Thyroid gland (tissue), 4 donors: Measurements from ENCODE around the gene FAM168A.
"Not testable (repeated sequence)": the region's sequence is repeated elsewhere in the genome, so short reads cannot be mapped to it uniquely, and the experiment has no call there.

ENCODE experiments used
- POLR2A ChIP-seq, 2 donors: fragments of 450-650 bp; IDR thresholded peaks; one replicate each; pipeline ENCODE4 v1.6.1; 2017; ENCODE audit warnings: antibody characterized with exemption in 2 of 2, mild to moderate bottlenecking in 2 of 2, moderate library complexity in 1 of 2
- TF ChIP-seq, protein P1 (sequence below), 6 experiments: fragments of 200-600 bp in 3 of 6; fragments of 450-650 bp in 3 of 6; sonication (generic) in 3 of 6; IDR thresholded peaks; one replicate each; pipeline ENCODE4 v1.5.1; 2016 to 2019; ENCODE audit warnings: antibody characterized with exemption in 6 of 6, mild to moderate bottlenecking in 2 of 6, inconsistent platforms in 1 of 6, moderate library complexity in 1 of 6

GRCh38 chr11:73580749-73581148 is 17.2 kb downstream of the FAM168A start:
- TF ChIP-seq, protein P1, sequence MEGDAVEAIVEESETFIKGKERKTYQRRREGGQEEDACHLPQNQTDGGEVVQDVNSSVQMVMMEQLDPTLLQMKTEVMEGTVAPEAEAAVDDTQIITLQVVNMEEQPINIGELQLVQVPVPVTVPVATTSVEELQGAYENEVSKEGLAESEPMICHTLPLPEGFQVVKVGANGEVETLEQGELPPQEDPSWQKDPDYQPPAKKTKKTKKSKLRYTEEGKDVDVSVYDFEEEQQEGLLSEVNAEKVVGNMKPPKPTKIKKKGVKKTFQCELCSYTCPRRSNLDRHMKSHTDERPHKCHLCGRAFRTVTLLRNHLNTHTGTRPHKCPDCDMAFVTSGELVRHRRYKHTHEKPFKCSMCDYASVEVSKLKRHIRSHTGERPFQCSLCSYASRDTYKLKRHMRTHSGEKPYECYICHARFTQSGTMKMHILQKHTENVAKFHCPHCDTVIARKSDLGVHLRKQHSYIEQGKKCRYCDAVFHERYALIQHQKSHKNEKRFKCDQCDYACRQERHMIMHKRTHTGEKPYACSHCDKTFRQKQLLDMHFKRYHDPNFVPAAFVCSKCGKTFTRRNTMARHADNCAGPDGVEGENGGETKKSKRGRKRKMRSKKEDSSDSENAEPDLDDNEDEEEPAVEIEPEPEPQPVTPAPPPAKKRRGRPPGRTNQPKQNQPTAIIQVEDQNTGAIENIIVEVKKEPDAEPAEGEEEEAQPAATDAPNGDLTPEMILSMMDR (IDR thresholded peaks at IDR 0.05) = not testable (repeated sequence)
- not testable (repeated sequence) for TF ChIP-seq POLR2A (IDR thresholded peaks at IDR 0.05)
